IMR-90 (cell line): ENCODE results near the gene BCL2. TPM values are rescaled to one million over a fixed set of nuclear protein-coding genes. Genes with fewer than 3 reads are reported as not detected.

Experiments used
- ATAC-seq: fragments of 200-7000 bp; cut with Tn5 transposase; 2 replicates; pipeline ENCODE4 v1.9.1; 2020; ENCODE audit warnings: low read depth, mild to moderate bottlenecking, moderate library complexity
- BruUV-seq: library from RNA; stranded (reverse); fragments of 400-500 nt; replicated peaks from 2 replicates; lab custom pipeline; 2021; lab: Mats Ljungman, UMichigan
- CTCF ChIA-PET: fragments of 300-600 bp; formaldehyde crosslinking; extraction: SDS; loops from one replicate; lab custom pipeline; 2021; ENCODE audit warnings: antibody characterized with exemption; lab: Yijun Ruan, JAX
- POLR2A ChIA-PET: fragments of 300-600 bp; sonication (Branson Sonifier 250); formaldehyde crosslinking; loops from one replicate; lab custom pipeline; 2022; ENCODE audit warnings: antibody characterized with exemption; ENCODE audit not compliant: unreplicated experiment; lab: Charles Lee
- DNase-seq: peaks from one replicate; pipeline ENCODE4 v3.0.0; 2013
- H2AFZ ChIP-seq: replicated peaks from 2 replicates; pipeline ENCODE3; 2013; ENCODE audit warnings: low read length, mild to moderate bottlenecking; ENCODE audit not compliant: poor library complexity
- H2AK5ac ChIP-seq: 2 replicates; pipeline ENCODE4 v1.6.1; 2013; ENCODE audit warnings: low read depth, low read length, inconsistent platforms
- H2AK9ac ChIP-seq: replicated peaks from 2 replicates; pipeline ENCODE3; 2013; ENCODE audit warnings: mild to moderate bottlenecking, low read depth, low read length, moderate library complexity; ENCODE audit not compliant: poor library complexity
- H2BK120ac ChIP-seq: 2 replicates; pipeline ENCODE4 v1.6.1; 2013; ENCODE audit warnings: low read depth, low read length, inconsistent platforms
- H2BK15ac ChIP-seq: 3 replicates; pipeline ENCODE4 v1.6.1; 2013; ENCODE audit warnings: low read depth, low read length, inconsistent platforms
- H2BK20ac ChIP-seq: 2 replicates; pipeline ENCODE4 v1.6.1; 2013; ENCODE audit warnings: low read depth, mild to moderate bottlenecking, inconsistent platforms, low read length, moderate library complexity
- H2BK5ac ChIP-seq: 2 replicates; pipeline ENCODE4 v1.6.1; 2013; ENCODE audit warnings: mild to moderate bottlenecking, low read depth, low read length, inconsistent platforms; ENCODE audit not compliant: poor library complexity, severe bottlenecking
- H3K14ac ChIP-seq: replicated peaks from 2 replicates; pipeline ENCODE4 v1.6.1; 2013; ENCODE audit warnings: low read depth, low read length, inconsistent platforms
- H3K18ac ChIP-seq: 2 replicates; pipeline ENCODE4 v1.6.1; 2013; ENCODE audit warnings: low read depth, low read length, control low read depth
- H3K23ac ChIP-seq: 2 replicates; pipeline ENCODE4 v1.6.1; 2013; ENCODE audit warnings: low read depth, low read length, inconsistent platforms
- H3K27ac ChIP-seq: 2 replicates; pipeline ENCODE4 v1.5.1; 2013; ENCODE audit warnings: mild to moderate bottlenecking, control low read depth, low read length; ENCODE audit not compliant: insufficient read depth
- H3K27me3 ChIP-seq: 2 replicates; pipeline ENCODE4 v1.6.1; 2013; ENCODE audit warnings: low read length; ENCODE audit not compliant: control insufficient read depth, insufficient read depth
- H3K36me3 ChIP-seq: 2 replicates; pipeline ENCODE4 v1.6.1; 2013; ENCODE audit warnings: low read length, mixed read lengths; ENCODE audit not compliant: control insufficient read depth, insufficient read depth
- H3K4ac ChIP-seq: 2 replicates; pipeline ENCODE4 v1.6.1; 2013; ENCODE audit warnings: low read depth, low read length, inconsistent platforms
- H3K4me1 ChIP-seq: 2 replicates; pipeline ENCODE4 v1.6.1; 2013; ENCODE audit warnings: low read length, mixed read lengths; ENCODE audit not compliant: control insufficient read depth, insufficient read depth
- H3K4me2 ChIP-seq: 2 replicates; pipeline ENCODE4 v1.6.1; 2013; ENCODE audit warnings: low read depth, mild to moderate bottlenecking, control low read depth, low read length, moderate library complexity
- H3K4me3 ChIP-seq: 2 replicates; pipeline ENCODE4 v1.5.1; 2013; ENCODE audit warnings: low read depth, mild to moderate bottlenecking, control low read depth, low read length, moderate library complexity; ENCODE audit not compliant: insufficient read depth
- H3K56ac ChIP-seq: 2 replicates; pipeline ENCODE4 v1.6.1; 2013; ENCODE audit warnings: low read length, inconsistent platforms; ENCODE audit not compliant: insufficient read depth; ENCODE audit errors: extremely low read depth
- H3K79me1 ChIP-seq, 2 experiments: 2 replicates each; pipeline ENCODE4 v1.6.1; 2013; ENCODE audit warnings: low read length in 2 of 2, inconsistent platforms in 1 of 2, low read depth in 1 of 2
- H3K9ac ChIP-seq: 2 replicates; pipeline ENCODE4 v1.6.1; 2013; ENCODE audit warnings: low read depth, low read length, control low read depth
- H3K9me1 ChIP-seq: 2 replicates; pipeline ENCODE4 v1.6.1; 2013; ENCODE audit warnings: low read length, inconsistent platforms; ENCODE audit not compliant: insufficient read depth
- H3K9me3 ChIP-seq: 2 replicates; pipeline ENCODE4 v1.6.1; 2013; ENCODE audit warnings: low read length; ENCODE audit not compliant: control insufficient read depth, insufficient read depth
- H4K20me1 ChIP-seq: 2 replicates; pipeline ENCODE4 v1.6.1; 2013; ENCODE audit warnings: low read length, inconsistent platforms; ENCODE audit not compliant: insufficient read depth
- H4K5ac ChIP-seq: 2 replicates; pipeline ENCODE4 v1.6.1; 2013; ENCODE audit warnings: mild to moderate bottlenecking, low read depth, low read length, control low read depth
- H4K8ac ChIP-seq, 2 experiments: 2 replicates each; pipeline ENCODE4 v1.6.1; 2013; ENCODE audit warnings: low read depth in 2 of 2, low read length in 2 of 2, control low read depth in 1 of 2, inconsistent platforms in 1 of 2
- H4K91ac ChIP-seq: 2 replicates; pipeline ENCODE4 v1.6.1; 2013; ENCODE audit warnings: low read depth, low read length, inconsistent platforms; ENCODE audit not compliant: insufficient read depth
- BHLHE40 ChIP-seq: fragments of 150-350 bp; IDR thresholded peaks from 2 replicates; pipeline ENCODE4 v1.6.1; 2016; ENCODE audit warnings: mild to moderate bottlenecking, low read depth, low read length
- MAZ ChIP-seq: IDR thresholded peaks from 2 replicates; pipeline ENCODE4 v1.6.1; 2012; ENCODE audit warnings: low read depth, mild to moderate bottlenecking, low read length, improper control_type of control experiment, moderate library complexity, borderline replicate concordance
- WGBS, 2 experiments: methylation state at CpG; one replicate each; pipeline versions ENCODE4 v1.1.5 to v1.1.7; 2013; ENCODE audit warnings: missing lambda C conversion rate in 2 of 2; ENCODE audit not compliant: insufficient read length in 1 of 2; ENCODE audit errors: extremely low coverage in 2 of 2; 5-methylcytosine and 5-hydroxymethylcytosine counted together
- dilution Hi-C: fragments of 300-500 bp; cut with HindIII; formaldehyde crosslinking; loops from one replicate; pipeline ENCODE4 v1.14.3; 2018; ENCODE audit warnings: low sequenced_read_pairs; ENCODE audit not compliant: unreplicated experiment
- in situ Hi-C: fragments of 300-500 bp; cut with MboI; formaldehyde crosslinking; loops from 3 replicates; pipeline ENCODE4 v1.14.3; 2019; ENCODE audit warnings: low sequenced_read_pairs, inconsistent platforms, mixed read lengths
- intact Hi-C: fragments of 100-400 bp; cut with micrococcal nuclease; formaldehyde crosslinking; loops from 2 replicates; pipeline ENCODE4 v1.10.0; 2022
- polyA plus RNA-seq, 3 experiments: library from polyadenylated mRNA; depleted of rRNA; stranded (reverse); fragments of >200 nt; gene quantifications; 2 replicates each; pipeline ENCODE4 v1.2.3, GENCODE V29; 2012; ENCODE audit warnings: low replicate concordance in 1 of 3
- total RNA-seq: library from RNA; depleted of rRNA; stranded (reverse); fragments of >200 nt; gene quantifications from 2 replicates; pipeline ENCODE4 v1.2.3, GENCODE V29; 2012

The BCL2 gene
- total and polyA plus RNA-seq, 2 of the 4 experiments (the other 2 are of a cell fraction), result 0.24 to 0.54 TPM

GRCh38 chr18:63312737-63313395, 6.7 kb downstream of the BCL2 start:
- H2AFZ ChIP-seq, result no peak overlapping the region
- H3K4me2 ChIP-seq, result no peak overlapping the region
- no peak overlapping the region for H2BK120ac ChIP-seq
- H4K91ac ChIP-seq, result no peak overlapping the region
- ATAC-seq (no peak), DNase-seq (no peak)
- in situ Hi-C loops, result no loop called here
- no peak overlapping the region for H2AK9ac ChIP-seq
- no peaks in the 10 kb centered on the region for H4K20me1 ChIP-seq
- H3K4me1 ChIP-seq, result no peaks in the 10 kb centered on the region
- H2BK20ac ChIP-seq, result no peak overlapping the region
- no peaks in the 10 kb centered on the region for H3K36me3 ChIP-seq
- H3K27me3 ChIP-seq, result peaks cover 8% of the 10 kb centered on the region
- H3K9me1 ChIP-seq, result no peaks in the 10 kb centered on the region
- BruUV-seq, result no TSS peak
- intact Hi-C loops, result no loop called here
- H3K9me3 ChIP-seq, result no peaks in the 10 kb centered on the region
- no peak overlapping the region for H2BK15ac ChIP-seq
- no peaks in the 10 kb centered on the region; a peak in 1 of 4 replicates for H3K79me1 ChIP-seq
- H4K5ac ChIP-seq, result no peak overlapping the region
- no peak overlapping the region for H3K9ac ChIP-seq
- H3K4ac ChIP-seq, result no peak overlapping the region
- WGBS, 2 experiments, result 88% methylated on average over 1 of the region's 5 CpGs; no CpG with 5 or more reads in 1 of the 2 experiments
- no peak overlapping the region for H2AK5ac ChIP-seq
- ChIA-PET CTCF (interaction anchor here (0.8 kb wide), 1 partner anchor 10 kb away, joined by 3 read pairs; no protein-coding TSS in a partner anchor), POLR2A (no interaction called here)
- H3K18ac ChIP-seq, result no peak overlapping the region
- H3K23ac ChIP-seq, result 0 out of 2 replicates have a peak overlapping the region, but pooled peaks have one; percentile 44
- H3K56ac ChIP-seq, result no peak overlapping the region
- H3K14ac ChIP-seq, result no peak overlapping the region
- H3K4me3 ChIP-seq, result no peak overlapping the region
- H4K8ac ChIP-seq, result no peak overlapping the region
- dilution Hi-C loops, result no loop called here
- no peak overlapping the region for H2BK5ac ChIP-seq
- no peak overlapping the region for H3K27ac ChIP-seq
- no peak for TF ChIP-seq MAZ
- TF ChIP-seq BHLHE40, result no peak
